Gastroesophageal sphincter (tissue), 3 donors: ENCODE data around the gene TOMM20L.

Source experiments
- POLR2A ChIP-seq, 2 donors: fragments of 450-650 bp; IDR thresholded peaks; one replicate each; pipeline ENCODE4 v1.6.1; 2017; ENCODE audit warnings: antibody characterized with exemption in 2 of 2, mild to moderate bottlenecking in 2 of 2, moderate library complexity in 1 of 2
- POLR2AphosphoS5 ChIP-seq: sonication (generic); formaldehyde crosslinking; IDR thresholded peaks from one replicate; pipeline ENCODE4 v1.6.1; 2017; ENCODE audit warnings: antibody characterized with exemption
- TF ChIP-seq, protein P1 (sequence below), 4 experiments: fragments of 200-600 bp in 2 of 4; fragments of 450-650 bp in 2 of 4; sonication (generic) in 1 of 4; IDR thresholded peaks; one replicate each; pipeline ENCODE4 v1.5.1; 2017 to 2019; ENCODE audit warnings: antibody characterized with exemption in 4 of 4, mild to moderate bottlenecking in 2 of 4, moderate library complexity in 2 of 4

DNA sequence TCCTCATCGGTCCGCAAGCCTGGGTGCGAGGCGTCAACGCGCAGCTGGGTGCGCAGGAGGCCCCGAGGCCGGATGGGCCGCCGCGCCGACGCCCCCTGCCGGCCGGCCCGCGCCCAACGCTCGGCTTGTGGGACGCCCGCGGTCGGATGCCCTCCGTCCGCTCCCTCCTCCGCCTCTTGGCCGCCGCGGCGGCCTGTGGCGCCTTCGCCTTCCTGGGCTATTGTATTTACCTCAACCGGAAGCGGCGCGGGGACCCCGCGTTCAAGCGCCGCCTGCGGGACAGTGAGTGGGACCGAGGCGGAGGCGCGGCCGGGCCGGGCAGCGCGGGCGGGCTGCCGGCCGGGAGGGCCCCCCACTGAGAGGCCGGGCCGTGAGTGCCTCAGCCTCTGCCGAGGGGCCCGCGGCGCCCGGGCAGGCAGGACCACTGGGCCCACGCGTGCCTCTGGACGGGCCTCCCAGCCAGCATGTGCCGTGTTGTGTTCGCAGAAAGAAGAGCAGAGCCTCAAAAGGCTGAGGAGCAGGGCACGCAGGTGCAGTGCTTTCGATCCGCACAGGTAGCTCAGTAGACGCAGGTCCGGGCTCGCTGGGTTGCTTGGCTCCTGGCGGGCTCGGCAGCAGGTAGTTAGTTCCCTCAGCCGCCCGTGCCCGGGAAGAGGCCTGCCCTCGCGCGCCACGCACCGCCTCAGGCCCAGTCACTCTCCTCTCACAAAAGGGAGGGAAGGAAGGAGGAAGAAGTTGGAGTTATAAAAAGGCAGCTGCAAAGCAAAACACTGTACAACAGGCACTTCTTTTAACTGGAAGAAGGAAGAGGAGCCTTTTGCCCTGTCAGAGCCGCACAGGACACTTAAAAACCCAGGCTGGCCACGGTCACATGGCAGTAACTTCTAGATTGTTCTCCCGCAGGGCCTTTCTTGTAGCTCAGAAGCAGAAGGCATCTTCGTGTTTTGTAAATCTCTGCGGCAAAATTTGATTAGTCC, at the start of gene TOMM20L:
- TF ChIP-seq, protein P1, sequence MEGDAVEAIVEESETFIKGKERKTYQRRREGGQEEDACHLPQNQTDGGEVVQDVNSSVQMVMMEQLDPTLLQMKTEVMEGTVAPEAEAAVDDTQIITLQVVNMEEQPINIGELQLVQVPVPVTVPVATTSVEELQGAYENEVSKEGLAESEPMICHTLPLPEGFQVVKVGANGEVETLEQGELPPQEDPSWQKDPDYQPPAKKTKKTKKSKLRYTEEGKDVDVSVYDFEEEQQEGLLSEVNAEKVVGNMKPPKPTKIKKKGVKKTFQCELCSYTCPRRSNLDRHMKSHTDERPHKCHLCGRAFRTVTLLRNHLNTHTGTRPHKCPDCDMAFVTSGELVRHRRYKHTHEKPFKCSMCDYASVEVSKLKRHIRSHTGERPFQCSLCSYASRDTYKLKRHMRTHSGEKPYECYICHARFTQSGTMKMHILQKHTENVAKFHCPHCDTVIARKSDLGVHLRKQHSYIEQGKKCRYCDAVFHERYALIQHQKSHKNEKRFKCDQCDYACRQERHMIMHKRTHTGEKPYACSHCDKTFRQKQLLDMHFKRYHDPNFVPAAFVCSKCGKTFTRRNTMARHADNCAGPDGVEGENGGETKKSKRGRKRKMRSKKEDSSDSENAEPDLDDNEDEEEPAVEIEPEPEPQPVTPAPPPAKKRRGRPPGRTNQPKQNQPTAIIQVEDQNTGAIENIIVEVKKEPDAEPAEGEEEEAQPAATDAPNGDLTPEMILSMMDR (IDR thresholded peaks at IDR 0.05), result peak; percentile 89 to 92 (median 90)
- TF ChIP-seq POLR2A (IDR thresholded peaks at IDR 0.05), result peak; percentile 36 to 41
- no peak for TF ChIP-seq POLR2AphosphoS5
